ENCODE measurements around the gene AP3D1.

GRCh38 chr19:2110822-2111221 is 40.5 kb downstream of the AP3D1 start:
- TF ChIP-seq CTCF (IDR thresholded peaks at IDR 0.05) = no peak
- TF ChIP-seq ZFX (IDR thresholded peaks at IDR 0.05; ENCODE audit: borderline replicate concordance) = no peak
